ENCODE results near the gene CD19. TPM values are rescaled to one million over a fixed set of nuclear protein-coding genes. Genes with fewer than 3 reads are reported as not detected.

The CD19 gene
- total RNA-seq, 1 donor from 2014 or later = not detected

DNA sequence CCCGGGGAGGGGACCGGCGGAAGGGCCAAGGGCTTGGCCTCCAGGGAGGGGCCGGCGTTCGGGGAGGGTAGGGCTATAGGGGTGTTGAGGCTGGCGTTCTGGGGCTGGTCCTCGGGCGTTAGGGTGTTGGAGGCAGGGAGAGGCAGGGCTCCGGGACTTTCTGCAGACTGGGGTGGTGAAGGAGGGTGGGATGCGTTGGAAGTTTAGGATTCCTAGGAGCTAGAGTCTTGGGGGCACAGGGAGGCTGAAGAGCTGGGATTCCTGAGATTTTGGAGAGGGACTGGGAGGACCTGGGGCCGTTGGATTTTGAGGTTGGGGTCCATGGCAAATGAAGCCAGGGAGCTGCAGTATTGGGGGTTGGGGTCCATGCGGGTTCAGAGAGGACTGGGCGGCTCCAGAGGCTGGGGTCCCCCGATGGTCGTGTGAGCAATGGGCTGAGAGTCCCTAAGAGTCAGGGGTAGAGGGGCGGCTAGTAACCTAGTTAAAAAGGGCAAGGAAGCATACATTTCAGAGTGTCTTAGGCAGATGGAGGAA, 19.7 kb downstream of the CD19 start:
- H3K27me3 ChIP-seq (ENCODE audit: low read depth) = no peaks in the 10 kb centered on the region
- H3K4me3 ChIP-seq = peak overlapping the region; percentile 92
- TF ChIP-seq, protein P1, sequence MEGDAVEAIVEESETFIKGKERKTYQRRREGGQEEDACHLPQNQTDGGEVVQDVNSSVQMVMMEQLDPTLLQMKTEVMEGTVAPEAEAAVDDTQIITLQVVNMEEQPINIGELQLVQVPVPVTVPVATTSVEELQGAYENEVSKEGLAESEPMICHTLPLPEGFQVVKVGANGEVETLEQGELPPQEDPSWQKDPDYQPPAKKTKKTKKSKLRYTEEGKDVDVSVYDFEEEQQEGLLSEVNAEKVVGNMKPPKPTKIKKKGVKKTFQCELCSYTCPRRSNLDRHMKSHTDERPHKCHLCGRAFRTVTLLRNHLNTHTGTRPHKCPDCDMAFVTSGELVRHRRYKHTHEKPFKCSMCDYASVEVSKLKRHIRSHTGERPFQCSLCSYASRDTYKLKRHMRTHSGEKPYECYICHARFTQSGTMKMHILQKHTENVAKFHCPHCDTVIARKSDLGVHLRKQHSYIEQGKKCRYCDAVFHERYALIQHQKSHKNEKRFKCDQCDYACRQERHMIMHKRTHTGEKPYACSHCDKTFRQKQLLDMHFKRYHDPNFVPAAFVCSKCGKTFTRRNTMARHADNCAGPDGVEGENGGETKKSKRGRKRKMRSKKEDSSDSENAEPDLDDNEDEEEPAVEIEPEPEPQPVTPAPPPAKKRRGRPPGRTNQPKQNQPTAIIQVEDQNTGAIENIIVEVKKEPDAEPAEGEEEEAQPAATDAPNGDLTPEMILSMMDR (IDR thresholded peaks at IDR 0.05; ENCODE audit: borderline replicate concordance) = no peak
- no peak for DNase-seq
- intact Hi-C loops (cut with micrococcal nuclease) = no loop called here
- H3K9me3 ChIP-seq (replicated peaks) = no peaks in the 10 kb centered on the region
- H3K36me3 ChIP-seq = peaks cover 44% of the 10 kb centered on the region
- peaks cover 20% of the 10 kb centered on the region for H3K4me1 ChIP-seq
- H3K27ac ChIP-seq (replicated peaks) = peak overlapping the region; percentile 90

DNA sequence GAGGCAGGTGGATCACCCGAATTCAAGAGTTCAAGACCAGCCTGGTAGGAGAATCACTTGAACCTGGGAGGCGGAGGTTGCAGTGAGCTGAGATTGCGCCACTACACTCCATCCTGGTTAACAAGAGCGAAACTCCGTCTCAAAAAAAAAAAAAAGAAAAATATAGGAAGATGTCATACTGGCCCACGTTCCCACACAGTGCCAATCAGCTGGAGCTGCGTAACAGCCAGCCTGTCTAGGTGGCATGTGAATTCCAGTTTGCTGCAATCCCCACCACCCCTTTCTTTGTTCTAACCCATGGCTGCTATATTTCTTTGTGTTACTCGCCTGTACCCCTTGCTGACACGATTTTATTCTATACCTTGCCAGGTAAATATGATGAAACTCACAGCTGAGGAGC, 26.4 kb downstream of the CD19 start:
- no peaks in the 10 kb centered on the region for H3K4me1 ChIP-seq
- no peak overlapping the region for H3K27ac ChIP-seq (replicated peaks)
- no peaks in the 10 kb centered on the region for H3K27me3 ChIP-seq (ENCODE audit: low read depth)
- H3K36me3 ChIP-seq = peaks cover 81% of the 10 kb centered on the region
- intact Hi-C loops (cut with micrococcal nuclease) = no loop called here
- H3K9me3 ChIP-seq (replicated peaks) = no peaks in the 10 kb centered on the region
- TF ChIP-seq, protein P1 (IDR thresholded peaks at IDR 0.05; ENCODE audit: borderline replicate concordance) = no peak
- no peak for DNase-seq
- H3K4me3 ChIP-seq = no peak overlapping the region

- TF ChIP-seq, protein P1 (IDR thresholded peaks at IDR 0.05; ENCODE audit: borderline replicate concordance) = no peak
These were observed 27.1 kb downstream of the CD19 start for GRCh38 chr16:28958836-28959235.

GRCh38 chr16:28964072-28964471, 32.3 kb downstream of the CD19 start:
- H3K4me3 ChIP-seq = no peak overlapping the region
- H3K4me1 ChIP-seq = no peaks in the 10 kb centered on the region
- intact Hi-C loops (cut with micrococcal nuclease) = no loop called here
- H3K27me3 ChIP-seq (ENCODE audit: low read depth) = no peaks in the 10 kb centered on the region
- TF ChIP-seq, protein P1 (IDR thresholded peaks at IDR 0.05; ENCODE audit: borderline replicate concordance) = no peak
- no peaks in the 10 kb centered on the region for H3K9me3 ChIP-seq (replicated peaks)
- peaks cover 53% of the 10 kb centered on the region for H3K36me3 ChIP-seq
- no peak for DNase-seq
- H3K27ac ChIP-seq (replicated peaks) = no peak overlapping the region

More at GRCh38 chr16:28958836-28959235, 27.1 kb downstream of the CD19 start:
- Histone ChIP-seq H3K36me3 (peaks cover 83% of the 10 kb centered on the region), H3K4me1 (no peaks in the 10 kb centered on the region), H3K27me3 (ENCODE audit: low read depth) (no peaks in the 10 kb centered on the region), H3K4me3 (no peak overlapping the region), H3K27ac (replicated peaks) (no peak overlapping the region), H3K9me3 (replicated peaks) (no peaks in the 10 kb centered on the region)
- no peak for DNase-seq
- intact Hi-C loops (cut with micrococcal nuclease) = no loop called here

GRCh38 chr16:28964496-28964895, 32.7 kb downstream of the CD19 start:
- Histone ChIP-seq H3K27ac (replicated peaks) (no peak overlapping the region), H3K27me3 (ENCODE audit: low read depth) (no peaks in the 10 kb centered on the region), H3K36me3 (peaks cover 48% of the 10 kb centered on the region), H3K9me3 (replicated peaks) (no peaks in the 10 kb centered on the region), H3K4me3 (no peak overlapping the region), H3K4me1 (no peaks in the 10 kb centered on the region)
- DNase-seq = no peak
- TF ChIP-seq, protein P1 (IDR thresholded peaks at IDR 0.05; ENCODE audit: borderline replicate concordance) = no peak
- intact Hi-C loops (cut with micrococcal nuclease) = no loop called here
